ENCODE results near the gene FRYL. TPM values are rescaled to one million over a fixed set of nuclear protein-coding genes. Genes with fewer than 3 reads are reported as not detected.

FRYL gene
- polyA plus RNA-seq, 2 donors = 8.9 to 12.8 TPM

DNA sequence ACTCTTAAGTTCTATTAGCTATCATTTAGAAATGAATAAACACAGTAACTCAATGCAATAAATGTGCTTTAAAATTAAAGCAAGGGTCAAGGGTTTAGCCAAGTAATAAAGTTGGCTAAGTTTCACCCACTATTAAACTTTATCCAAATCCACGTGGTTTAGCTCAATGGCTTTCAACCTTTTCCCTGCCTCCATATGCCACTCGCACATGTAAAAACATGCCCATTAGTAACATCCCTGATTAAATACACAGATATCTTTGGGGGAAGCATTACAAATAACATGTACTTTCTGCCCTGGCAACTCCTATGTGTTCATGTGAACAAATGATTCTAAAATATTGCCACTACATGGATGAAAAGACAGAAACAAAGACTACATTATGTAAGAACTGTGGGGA, 159.2 kb downstream of the FRYL start:
- no peaks in the 10 kb centered on the region for H3K27me3 ChIP-seq (ENCODE audit: control insufficient read depth in 1 of 2, insufficient read depth in 2 of 2, low read length in 2 of 2)
- no peak overlapping the region for H3K27ac ChIP-seq (ENCODE audit: low read depth in 2 of 2, low read length in 1 of 2)
- no peak overlapping the region for H3K4me3 ChIP-seq (ENCODE audit: low read depth in 1 of 2, low read length in 2 of 2)
- H3K36me3 ChIP-seq (ENCODE audit: control insufficient read depth in 2 of 2, insufficient read depth in 2 of 2, low read length in 1 of 2) = peaks cover 0 to 2% of the 10 kb centered on the region in 2 donors
- no peaks in the 10 kb centered on the region for H3K4me1 ChIP-seq (ENCODE audit: control insufficient read depth in 2 of 2, insufficient read depth in 2 of 2, low read length in 1 of 2)
- no peaks in the 10 kb centered on the region for H3K9me3 ChIP-seq (ENCODE audit: control insufficient read depth in 2 of 2, insufficient read depth in 1 of 2, low read depth in 1 of 2, low read length in 1 of 2)
- WGBS, 2 donors = 64 to 67% methylated on average over 2 of the region's 2 CpGs

DNA sequence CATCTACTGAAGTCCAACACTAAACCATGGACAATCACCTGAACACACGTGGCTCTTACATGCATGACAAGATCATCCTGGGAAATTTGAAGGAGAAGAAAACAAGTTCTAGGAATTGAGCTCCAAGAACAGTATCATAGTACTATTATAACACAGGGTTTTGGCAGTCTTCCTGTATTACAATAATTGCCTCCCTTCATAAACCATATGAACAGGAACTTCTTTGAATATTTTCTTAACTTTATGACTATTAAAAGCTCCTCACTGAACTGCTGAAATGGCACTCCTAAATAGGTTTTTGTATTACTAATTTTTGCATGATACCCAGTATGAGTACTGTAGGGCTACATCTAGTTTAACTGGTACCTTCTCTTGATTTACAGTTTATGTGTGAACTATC, 160.0 kb downstream of the FRYL start:
- Histone ChIP-seq H3K4me3 (ENCODE audit: low read depth in 1 of 2, low read length in 2 of 2) (no peak overlapping the region), H3K36me3 (ENCODE audit: control insufficient read depth in 2 of 2, insufficient read depth in 2 of 2, low read length in 1 of 2) (peaks cover 0 to 2% of the 10 kb centered on the region in 2 donors), H3K4me1 (ENCODE audit: control insufficient read depth in 2 of 2, insufficient read depth in 2 of 2, low read length in 1 of 2) (no peaks in the 10 kb centered on the region), H3K27ac (ENCODE audit: low read depth in 2 of 2, low read length in 1 of 2) (no peak overlapping the region), H3K27me3 (ENCODE audit: control insufficient read depth in 1 of 2, insufficient read depth in 2 of 2, low read length in 2 of 2) (no peaks in the 10 kb centered on the region), H3K9me3 (ENCODE audit: control insufficient read depth in 2 of 2, insufficient read depth in 1 of 2, low read depth in 1 of 2, low read length in 1 of 2) (no peaks in the 10 kb centered on the region)
- 61 to 64% methylated on average over 1 of the region's 1 CpG for WGBS, 2 donors

DNA sequence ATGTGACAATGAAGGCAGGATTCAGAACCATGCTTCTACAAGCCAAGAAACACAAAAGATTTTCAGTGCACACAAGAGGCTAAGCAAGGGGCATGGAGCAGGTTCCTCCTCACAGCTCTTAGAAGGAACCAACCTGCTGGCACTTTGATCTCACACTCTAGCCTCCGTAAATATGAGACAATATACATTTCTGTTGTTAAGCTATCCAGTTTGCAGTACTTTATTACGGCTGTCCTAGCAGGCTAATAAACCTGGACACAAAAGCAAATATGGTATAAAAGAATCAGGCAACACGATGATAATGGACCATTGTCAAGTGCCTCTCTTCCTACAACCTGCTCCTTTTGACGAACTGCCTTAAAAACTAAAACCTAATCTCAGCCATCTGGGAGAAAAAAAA, 175.6 kb downstream of the FRYL start:
- no peak overlapping the region for H3K4me3 ChIP-seq (ENCODE audit: low read depth in 1 of 2, low read length in 2 of 2)
- H3K4me1 ChIP-seq (ENCODE audit: control insufficient read depth in 2 of 2, insufficient read depth in 2 of 2, low read length in 1 of 2) = no peaks in the 10 kb centered on the region
- peaks cover 0 to 6% of the 10 kb centered on the region in 2 donors for H3K36me3 ChIP-seq (ENCODE audit: control insufficient read depth in 2 of 2, insufficient read depth in 2 of 2, low read length in 1 of 2)
- 83 to 91% methylated on average over 4 of the region's 4 CpGs for WGBS, 2 donors
- H3K27ac ChIP-seq (ENCODE audit: low read depth in 2 of 2, low read length in 1 of 2) = no peak overlapping the region
- H3K9me3 ChIP-seq (ENCODE audit: control insufficient read depth in 2 of 2, insufficient read depth in 1 of 2, low read depth in 1 of 2, low read length in 1 of 2) = no peaks in the 10 kb centered on the region
- no peaks in the 10 kb centered on the region for H3K27me3 ChIP-seq (ENCODE audit: control insufficient read depth in 1 of 2, insufficient read depth in 2 of 2, low read length in 2 of 2)

DNA sequence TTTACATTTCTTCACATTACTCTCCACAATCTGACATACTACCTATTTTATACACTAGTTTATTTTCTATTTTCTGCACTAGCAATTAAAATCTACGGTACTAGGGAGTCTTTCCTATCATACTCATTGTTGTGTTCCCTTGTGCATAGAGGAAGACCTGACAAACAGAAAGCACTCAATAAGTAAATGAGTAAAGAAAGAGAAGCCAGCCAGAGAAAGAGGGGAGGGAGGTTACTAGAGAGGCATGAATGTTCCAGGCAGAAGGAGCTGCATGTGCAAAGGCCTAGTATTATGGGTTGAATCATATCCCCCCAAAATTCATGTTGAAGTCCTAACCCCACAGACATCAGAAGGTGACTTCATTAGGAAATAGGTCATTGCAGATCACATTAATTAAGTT, 176.0 kb downstream of the FRYL start:
- Histone ChIP-seq H3K36me3 (ENCODE audit: control insufficient read depth in 2 of 2, insufficient read depth in 2 of 2, low read length in 1 of 2) (peaks cover 0 to 6% of the 10 kb centered on the region in 2 donors), H3K4me1 (ENCODE audit: control insufficient read depth in 2 of 2, insufficient read depth in 2 of 2, low read length in 1 of 2) (no peaks in the 10 kb centered on the region), H3K27me3 (ENCODE audit: control insufficient read depth in 1 of 2, insufficient read depth in 2 of 2, low read length in 2 of 2) (no peaks in the 10 kb centered on the region), H3K4me3 (ENCODE audit: low read depth in 1 of 2, low read length in 2 of 2) (no peak overlapping the region), H3K9me3 (ENCODE audit: control insufficient read depth in 2 of 2, insufficient read depth in 1 of 2, low read depth in 1 of 2, low read length in 1 of 2) (no peaks in the 10 kb centered on the region), H3K27ac (ENCODE audit: low read depth in 2 of 2, low read length in 1 of 2) (no peak overlapping the region)
- WGBS, 2 donors = 95 to 96% methylated on average over 1 of the region's 1 CpG

DNA sequence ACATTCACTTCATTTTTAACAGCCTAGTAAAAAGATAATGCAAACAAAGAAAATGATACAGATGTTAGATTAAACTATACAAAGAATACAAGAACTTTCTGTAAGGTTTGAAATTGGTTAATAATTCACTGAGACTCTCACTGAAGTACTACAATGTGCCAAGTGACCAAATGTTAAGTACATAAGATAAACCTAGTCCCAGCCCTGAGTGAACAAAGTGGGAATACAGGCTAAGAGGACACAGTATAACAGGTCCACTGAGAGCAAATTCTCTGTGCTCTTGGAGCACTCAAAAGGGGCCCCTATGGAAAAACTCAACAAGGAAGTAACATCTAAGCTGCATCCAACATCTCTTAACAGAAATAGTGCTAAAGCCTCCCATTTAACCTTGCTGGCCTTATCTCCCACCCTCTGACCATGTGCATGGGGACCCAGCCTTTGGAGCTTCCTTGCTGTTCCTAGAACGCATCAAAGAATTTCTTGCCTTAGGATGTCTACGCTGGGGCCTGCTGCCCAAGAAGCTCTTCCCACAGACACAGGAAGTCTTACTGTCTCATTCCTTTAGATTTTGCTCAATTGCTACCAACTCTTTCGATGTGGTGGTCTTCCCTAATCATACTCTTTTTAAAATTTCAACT, 176.6 kb downstream of the FRYL start:
- H3K4me1 ChIP-seq (ENCODE audit: control insufficient read depth in 2 of 2, insufficient read depth in 2 of 2, low read length in 1 of 2) = no peaks in the 10 kb centered on the region
- peaks cover 0 to 6% of the 10 kb centered on the region in 2 donors for H3K36me3 ChIP-seq (ENCODE audit: control insufficient read depth in 2 of 2, insufficient read depth in 2 of 2, low read length in 1 of 2)
- 86 to 95% methylated on average over 3 of the region's 3 CpGs for WGBS, 2 donors
- H3K9me3 ChIP-seq (ENCODE audit: control insufficient read depth in 2 of 2, insufficient read depth in 1 of 2, low read depth in 1 of 2, low read length in 1 of 2) = no peaks in the 10 kb centered on the region
- no peaks in the 10 kb centered on the region for H3K27me3 ChIP-seq (ENCODE audit: control insufficient read depth in 1 of 2, insufficient read depth in 2 of 2, low read length in 2 of 2)
- H3K27ac ChIP-seq (ENCODE audit: low read depth in 2 of 2, low read length in 1 of 2) = no peak overlapping the region
- no peak overlapping the region for H3K4me3 ChIP-seq (ENCODE audit: low read depth in 1 of 2, low read length in 2 of 2)

DNA sequence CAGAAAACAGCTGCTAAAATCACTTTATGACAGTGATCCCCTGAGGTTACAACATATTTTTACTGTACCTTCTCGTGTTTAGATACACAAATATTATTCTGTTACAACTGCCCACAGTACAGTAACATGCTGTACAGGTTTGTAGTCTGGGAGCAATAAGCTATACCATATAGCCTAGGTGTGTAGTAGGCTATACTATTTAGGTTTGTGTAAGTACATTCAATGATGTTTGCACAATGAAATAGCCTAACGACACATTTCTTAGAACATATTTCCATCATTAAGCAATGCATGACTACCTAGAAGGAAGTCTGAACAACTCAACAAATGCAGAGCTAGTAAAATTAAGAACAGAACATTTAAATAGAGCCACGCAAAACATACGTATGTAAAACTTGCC, 177.3 kb downstream of the FRYL start:
- no peak overlapping the region for H3K27ac ChIP-seq (ENCODE audit: low read depth in 2 of 2, low read length in 1 of 2)

DNA sequence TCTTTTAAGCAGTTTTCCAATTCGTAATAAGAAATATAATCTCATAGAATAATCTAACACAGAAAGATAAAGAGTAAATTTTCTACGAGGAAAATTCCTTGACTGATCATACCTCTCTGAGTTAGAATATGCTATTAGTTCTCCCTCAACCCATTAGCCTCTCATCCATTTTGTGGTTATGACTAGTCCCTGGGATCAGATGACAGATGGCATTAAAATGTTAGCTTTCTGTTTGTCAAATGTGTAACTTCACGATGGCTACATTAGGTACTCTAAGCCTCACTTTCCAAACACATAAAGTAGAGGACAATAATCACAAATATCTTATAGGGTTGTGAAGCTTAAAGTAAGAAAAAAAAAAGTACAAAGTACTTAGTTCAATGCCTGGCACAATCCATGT, 177.9 kb downstream of the FRYL start:
- no peak overlapping the region for H3K27ac ChIP-seq (ENCODE audit: low read depth in 2 of 2, low read length in 1 of 2)
- no peaks in the 10 kb centered on the region for H3K9me3 ChIP-seq (ENCODE audit: control insufficient read depth in 2 of 2, insufficient read depth in 1 of 2, low read depth in 1 of 2, low read length in 1 of 2)
- no peaks in the 10 kb centered on the region for H3K4me1 ChIP-seq (ENCODE audit: control insufficient read depth in 2 of 2, insufficient read depth in 2 of 2, low read length in 1 of 2)
- 67 to 76% methylated on average over 3 of the region's 3 CpGs for WGBS, 2 donors
- no peak overlapping the region for H3K4me3 ChIP-seq (ENCODE audit: low read depth in 1 of 2, low read length in 2 of 2)
- H3K27me3 ChIP-seq (ENCODE audit: control insufficient read depth in 1 of 2, insufficient read depth in 2 of 2, low read length in 2 of 2) = no peaks in the 10 kb centered on the region
- H3K36me3 ChIP-seq (ENCODE audit: control insufficient read depth in 2 of 2, insufficient read depth in 2 of 2, low read length in 1 of 2) = peaks cover 0 to 3% of the 10 kb centered on the region in 2 donors

More for the DNA sequence above, 177.3 kb downstream of the FRYL start:
- WGBS, 2 donors = 81 to 90% methylated on average over 4 of the region's 4 CpGs
- H3K4me3 ChIP-seq (ENCODE audit: low read depth in 1 of 2, low read length in 2 of 2) = no peak overlapping the region
- no peaks in the 10 kb centered on the region for H3K4me1 ChIP-seq (ENCODE audit: control insufficient read depth in 2 of 2, insufficient read depth in 2 of 2, low read length in 1 of 2)
- no peaks in the 10 kb centered on the region for H3K9me3 ChIP-seq (ENCODE audit: control insufficient read depth in 2 of 2, insufficient read depth in 1 of 2, low read depth in 1 of 2, low read length in 1 of 2)
- H3K36me3 ChIP-seq (ENCODE audit: control insufficient read depth in 2 of 2, insufficient read depth in 2 of 2, low read length in 1 of 2) = peaks cover 0 to 6% of the 10 kb centered on the region in 2 donors
- no peaks in the 10 kb centered on the region for H3K27me3 ChIP-seq (ENCODE audit: control insufficient read depth in 1 of 2, insufficient read depth in 2 of 2, low read length in 2 of 2)

DNA sequence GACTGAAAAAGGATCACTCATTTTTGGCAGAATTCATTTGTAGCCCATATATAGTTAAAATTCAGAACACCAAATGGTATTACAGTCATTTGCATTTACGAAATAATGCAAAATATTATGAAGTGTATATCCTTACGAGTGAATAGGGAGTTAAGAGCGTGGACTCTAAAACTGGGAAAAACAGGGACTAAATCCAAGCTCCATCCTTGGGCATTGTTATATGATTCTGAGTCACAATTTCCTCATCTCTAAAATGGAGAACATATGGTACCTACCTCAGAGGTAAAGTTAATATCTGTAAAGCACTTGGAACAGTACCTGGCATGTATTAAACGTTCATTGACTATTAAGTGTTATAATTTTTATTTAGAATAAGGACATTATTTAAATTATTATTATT, 183.7 kb downstream of the FRYL start:
- whole genome bisulfite sequencing, 2 donors = 89 to 93% methylated on average over 4 of the region's 4 CpGs
- H3K36me3 ChIP-seq (ENCODE audit: control insufficient read depth in 2 of 2, insufficient read depth in 2 of 2, low read length in 1 of 2) = peaks cover 0 to 3% of the 10 kb centered on the region in 2 donors
- H3K9me3 ChIP-seq (ENCODE audit: control insufficient read depth in 2 of 2, insufficient read depth in 1 of 2, low read depth in 1 of 2, low read length in 1 of 2) = no peaks in the 10 kb centered on the region
- no peak overlapping the region for H3K4me3 ChIP-seq (ENCODE audit: low read depth in 1 of 2, low read length in 2 of 2)
- H3K27ac ChIP-seq (ENCODE audit: low read depth in 2 of 2, low read length in 1 of 2) = no peak overlapping the region
- H3K27me3 ChIP-seq (ENCODE audit: control insufficient read depth in 1 of 2, insufficient read depth in 2 of 2, low read length in 2 of 2) = no peaks in the 10 kb centered on the region
- no peaks in the 10 kb centered on the region for H3K4me1 ChIP-seq (ENCODE audit: control insufficient read depth in 2 of 2, insufficient read depth in 2 of 2, low read length in 1 of 2)

DNA sequence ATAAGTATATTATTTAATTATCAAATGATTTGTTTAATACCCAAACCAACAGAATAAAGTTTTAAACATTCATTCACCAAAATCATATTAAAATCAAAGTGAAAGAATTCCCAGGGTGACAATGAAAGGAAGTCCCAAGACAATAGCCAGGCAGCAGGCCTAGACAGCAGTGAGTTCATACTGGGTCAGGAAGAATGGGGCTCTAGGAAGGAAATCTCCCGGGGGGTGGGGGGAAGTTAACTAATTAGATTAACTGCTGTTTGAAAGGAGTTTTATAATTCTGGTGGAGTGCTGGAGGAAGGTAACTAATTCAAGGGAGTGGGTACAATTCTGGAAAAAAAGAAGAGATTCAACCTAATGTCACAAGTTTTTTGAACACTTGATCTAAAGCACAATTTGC, 185.9 kb downstream of the FRYL start:
- peaks cover 0 to 3% of the 10 kb centered on the region in 2 donors for H3K36me3 ChIP-seq (ENCODE audit: control insufficient read depth in 2 of 2, insufficient read depth in 2 of 2, low read length in 1 of 2)
- H3K27ac ChIP-seq (ENCODE audit: low read depth in 2 of 2, low read length in 1 of 2) = no peak overlapping the region
- no peak overlapping the region for H3K4me3 ChIP-seq (ENCODE audit: low read depth in 1 of 2, low read length in 2 of 2)
- 25 to 50% methylated on average over 1 of the region's 1 CpG for WGBS, 2 donors
- H3K9me3 ChIP-seq (ENCODE audit: control insufficient read depth in 2 of 2, insufficient read depth in 1 of 2, low read depth in 1 of 2, low read length in 1 of 2) = no peaks in the 10 kb centered on the region
- no peaks in the 10 kb centered on the region for H3K27me3 ChIP-seq (ENCODE audit: control insufficient read depth in 1 of 2, insufficient read depth in 2 of 2, low read length in 2 of 2)
- no peaks in the 10 kb centered on the region for H3K4me1 ChIP-seq (ENCODE audit: control insufficient read depth in 2 of 2, insufficient read depth in 2 of 2, low read length in 1 of 2)

DNA sequence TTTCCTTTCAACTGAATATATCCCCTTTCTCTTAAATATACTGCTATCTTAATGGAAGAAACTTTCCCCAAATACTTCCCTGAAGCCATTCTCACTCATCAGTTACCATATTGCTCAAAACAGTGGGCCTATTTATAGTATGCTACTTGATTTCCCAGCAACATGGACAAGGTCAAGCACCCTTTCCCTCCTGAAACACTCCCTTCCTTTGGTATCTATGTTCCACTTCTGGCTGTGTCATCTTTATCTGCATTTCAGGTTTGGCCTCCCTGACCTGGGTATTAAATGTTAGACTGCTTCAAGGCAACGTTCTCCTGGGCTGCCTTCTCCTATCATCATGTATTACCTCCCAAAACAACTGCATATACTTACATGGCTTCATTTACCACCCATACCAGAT, 188.7 kb downstream of the FRYL start:
- Histone ChIP-seq H3K4me1 (ENCODE audit: control insufficient read depth in 2 of 2, insufficient read depth in 2 of 2, low read length in 1 of 2) (no peaks in the 10 kb centered on the region), H3K27ac (ENCODE audit: low read depth in 2 of 2, low read length in 1 of 2) (no peak overlapping the region), H3K27me3 (ENCODE audit: control insufficient read depth in 1 of 2, insufficient read depth in 2 of 2, low read length in 2 of 2) (no peaks in the 10 kb centered on the region), H3K9me3 (ENCODE audit: control insufficient read depth in 2 of 2, insufficient read depth in 1 of 2, low read depth in 1 of 2, low read length in 1 of 2) (no peaks in the 10 kb centered on the region), H3K36me3 (ENCODE audit: control insufficient read depth in 2 of 2, insufficient read depth in 2 of 2, low read length in 1 of 2) (peaks cover 0 to 3% of the 10 kb centered on the region in 2 donors), H3K4me3 (ENCODE audit: low read depth in 1 of 2, low read length in 2 of 2) (no peak overlapping the region)
- WGBS, 2 donors = 82 to 97% methylated on average over 1 of the region's 1 CpG
